GM12801 (cell line): ENCODE data around the gene SLC28A1.

Experiments
- CTCF ChIP-seq: IDR thresholded peaks from one replicate; pipeline ENCODE4 v1.5.1; 2011; ENCODE audit warnings: control low read depth; ENCODE audit not compliant: insufficient read length; ENCODE audit errors: extremely low read depth

The SLC28A1 gene

GRCh38 chr15:84840741-84841429 lies 43.6 kb upstream of the SLC28A1 start:
- no peak for TF ChIP-seq CTCF

- TF ChIP-seq CTCF: no peak
These were observed 41.7 kb upstream of the SLC28A1 start for GRCh38 chr15:84842781-84843180.

GRCh38 chr15:84844964-84845363 lies 39.5 kb upstream of the SLC28A1 start:
- TF ChIP-seq CTCF: no peak

GRCh38 chr15:84846269-84846668 lies 38.2 kb upstream of the SLC28A1 start:
- TF ChIP-seq CTCF: no peak

- TF ChIP-seq CTCF: no peak
These were observed 37.1 kb upstream of the SLC28A1 start for GRCh38 chr15:84847382-84847781.

GRCh38 chr15:84852212-84852611 lies 32.2 kb upstream of the SLC28A1 start:
- no peak for TF ChIP-seq CTCF

GRCh38 chr15:84855136-84855535 lies 29.3 kb upstream of the SLC28A1 start:
- TF ChIP-seq CTCF: no peak
